ENCODE measurements around the gene LTF. TPM values are rescaled to one million over a fixed set of nuclear protein-coding genes. Genes with fewer than 3 reads are reported as not detected.

LTF gene
- total RNA-seq, 1 donor from 2014 or later: not detected

GRCh38 chr3:46477145-46477544, 12.4 kb upstream of the LTF start:
- CTCF ChIA-PET: interaction anchor here (2.0 kb wide), 1 partner anchor 11 kb away, joined by 6 read pairs; no protein-coding TSS in a partner anchor
- ATAC-seq (ENCODE audit: low read depth): no peak

GRCh38 chr3:46472736-46473135, 8.0 kb upstream of the LTF start:
- TF ChIP-seq CTCF (IDR thresholded peaks at IDR 0.05): no peak
- Mint-ChIP-seq H3K4me3 (no peak overlapping the region), H3K4me1 (no peaks in the 10 kb centered on the region), H3K36me3 (ENCODE audit: low read depth) (no peaks in the 10 kb centered on the region), H3K9me3 (peaks cover 11% of the 10 kb centered on the region), H3K27ac (no peak overlapping the region), H3K27me3 (peaks cover 10% of the 10 kb centered on the region)
- intact Hi-C loops (cut with micrococcal nuclease): no loop called here
- CTCF ChIA-PET: no interaction called here
- no peak for ATAC-seq (ENCODE audit: low read depth)
- POLR2A ChIA-PET: no interaction called here
- no peak for DNase-seq

More at GRCh38 chr3:46477145-46477544, 12.4 kb upstream of the LTF start:
- no peak overlapping the region for H3K27ac Mint-ChIP-seq
- H3K4me1 Mint-ChIP-seq: no peaks in the 10 kb centered on the region
- intact Hi-C loops (cut with micrococcal nuclease): no loop called here
- POLR2A ChIA-PET: no interaction called here
- no peaks in the 10 kb centered on the region for H3K36me3 Mint-ChIP-seq (ENCODE audit: low read depth)
- H3K9me3 Mint-ChIP-seq: peaks cover 11% of the 10 kb centered on the region
- H3K27me3 Mint-ChIP-seq: peaks cover 28% of the 10 kb centered on the region
- H3K4me3 Mint-ChIP-seq: no peak overlapping the region
- no peak for DNase-seq
- no peak for TF ChIP-seq CTCF (IDR thresholded peaks at IDR 0.05)

GRCh38 chr3:46471371-46471914, 6.7 kb upstream of the LTF start:
- no peak for ATAC-seq (ENCODE audit: low read depth)
- Mint-ChIP-seq H3K4me1 (no peaks in the 10 kb centered on the region), H3K9me3 (peaks cover 11% of the 10 kb centered on the region), H3K36me3 (ENCODE audit: low read depth) (no peaks in the 10 kb centered on the region), H3K4me3 (no peak overlapping the region), H3K27me3 (peaks cover 10% of the 10 kb centered on the region), H3K27ac (no peak overlapping the region)
- CTCF ChIA-PET: interaction anchor here (1.4 kb wide), 1 partner anchor 21 kb away, joined by 4 read pairs; no protein-coding TSS in a partner anchor
- no peak for TF ChIP-seq CTCF (IDR thresholded peaks at IDR 0.05)
- POLR2A ChIA-PET: no interaction called here
- intact Hi-C loops (cut with micrococcal nuclease): no loop called here
- DNase-seq: no peak

GRCh38 chr3:46470831-46471230, 6.1 kb upstream of the LTF start:
- DNase-seq (no peak), ATAC-seq (ENCODE audit: low read depth) (no peak)
- CTCF ChIA-PET: interaction anchor here (1.4 kb wide), 1 partner anchor 20 kb away, joined by 4 read pairs; no protein-coding TSS in a partner anchor
- Mint-ChIP-seq H3K27ac (no peak overlapping the region), H3K27me3 (peaks cover 10% of the 10 kb centered on the region), H3K9me3 (peaks cover 11% of the 10 kb centered on the region), H3K36me3 (ENCODE audit: low read depth) (no peaks in the 10 kb centered on the region), H3K4me1 (no peaks in the 10 kb centered on the region), H3K4me3 (no peak overlapping the region)
- POLR2A ChIA-PET: no interaction called here
- TF ChIP-seq CTCF (IDR thresholded peaks at IDR 0.05): no peak
- intact Hi-C loops (cut with micrococcal nuclease): no loop called here

- ChIA-PET CTCF (interaction anchor here (1.2 to 1.5 kb wide), 3 partner anchors 19 to 160 kb away, joined by 3 to 4 read pairs (median 3); no protein-coding TSS in a partner anchor), POLR2A (no interaction called here)
- no peaks in the 10 kb centered on the region for H3K36me3 Mint-ChIP-seq (ENCODE audit: low read depth)
- no peaks in the 10 kb centered on the region for H3K4me1 Mint-ChIP-seq
- peaks cover 12% of the 10 kb centered on the region for H3K27me3 Mint-ChIP-seq
- DNase-seq (no peak), ATAC-seq (ENCODE audit: low read depth) (no peak)
- no peak overlapping the region for H3K27ac Mint-ChIP-seq
- no peak for TF ChIP-seq CTCF (IDR thresholded peaks at IDR 0.05)
- intact Hi-C loops (cut with micrococcal nuclease): no loop called here
- H3K4me3 Mint-ChIP-seq: no peak overlapping the region
- peaks cover 7% of the 10 kb centered on the region for H3K9me3 Mint-ChIP-seq
These were observed 5.1 kb upstream of the LTF start for GRCh38 chr3:46469680-46470357.

All from activated B cell treated with CpG ODN at 0.5 μM for 24 hours (primary cell).